Thoracic aorta (tissue), 2 donors: ENCODE data around the gene KIF26B. TPM values are rescaled to one million over a fixed set of nuclear protein-coding genes. Genes with fewer than 3 reads are reported as not detected.

ENCODE experiments used
- ATAC-seq: fragments of 150-250 bp; one replicate; pipeline ENCODE4 v1.8.0; 2017; ENCODE audit warnings: low read depth; ENCODE audit not compliant: insufficient number of reproducible peaks, low FRiP score
- DNase-seq: peaks from one replicate; pipeline ENCODE4 v3.0.0-alpha.2; 2020; ENCODE audit warnings: low spot score
- H3K27ac ChIP-seq, 2 donors: fragments of 200-600 bp; sonication (generic); 1 replicate in 1 of 2; 2 replicates in 1 of 2; pipeline ENCODE4 v1.5.1; 2016; ENCODE audit warnings: mild to moderate bottlenecking in 2 of 2, moderate library complexity in 2 of 2
- H3K27me3 ChIP-seq: fragments of 200-600 bp; sonication (generic); replicated peaks from 2 replicates; pipeline ENCODE4 v1.6.0; 2016; ENCODE audit warnings: mild to moderate bottlenecking; ENCODE audit not compliant: insufficient read depth
- H3K36me3 ChIP-seq: fragments of 200-600 bp; sonication (generic); one replicate; pipeline ENCODE4 v1.5.1; 2016
- H3K4me1 ChIP-seq, 2 donors: fragments of 200-600 bp; sonication (generic); 1 replicate in 1 of 2; 2 replicates in 1 of 2; pipeline versions ENCODE4 v1.5.1 to v1.6.0; 2016; ENCODE audit warnings: low read depth in 2 of 2, mild to moderate bottlenecking in 1 of 2; ENCODE audit not compliant: control insufficient read depth in 1 of 2
- H3K4me3 ChIP-seq: fragments of 200-600 bp; sonication (generic); 2 replicates; pipeline ENCODE4 v1.5.1; 2016; ENCODE audit warnings: mild to moderate bottlenecking
- H3K9me3 ChIP-seq: fragments of 200-600 bp; sonication (generic); 2 replicates; pipeline ENCODE4 v1.5.1; 2016
- CTCF ChIP-seq: fragments of 200-600 bp; sonication (generic); IDR thresholded peaks from one replicate; pipeline ENCODE4 v1.5.1; 2019; ENCODE audit warnings: antibody characterized with exemption
- total RNA-seq, 2 donors: library from RNA; depleted of rRNA; stranded (reverse); fragments of >200 nt; gene quantifications; one replicate each; pipeline versions ENCODE4 v1.1.0 to v1.2.3, GENCODE V29; 2016

Gene KIF26B
- total RNA-seq, 2 donors from 2014 or later: 0.14 to 0.41 TPM

- Histone ChIP-seq H3K4me1 (no peaks in the 10 kb centered on the region), H3K27ac (no peak overlapping the region), H3K4me3 (no peak overlapping the region), H3K9me3 (no peaks in the 10 kb centered on the region), H3K27me3 (no peaks in the 10 kb centered on the region), H3K36me3 (no peaks in the 10 kb centered on the region)
- no peak for ATAC-seq
- no peak for TF ChIP-seq CTCF
- DNase-seq: no peak
These were observed 293.7 kb downstream of the KIF26B start for GRCh38 chr1:245448531-245448930.

GRCh38 chr1:245448975-245449431 is 294.2 kb downstream of the KIF26B start:
- no peak for TF ChIP-seq CTCF
- Histone ChIP-seq H3K9me3 (no peaks in the 10 kb centered on the region), H3K4me1 (no peaks in the 10 kb centered on the region), H3K4me3 (no peak overlapping the region), H3K27me3 (no peaks in the 10 kb centered on the region), H3K36me3 (no peaks in the 10 kb centered on the region), H3K27ac (no peak overlapping the region)
- ATAC-seq (no peak), DNase-seq (no peak)

GRCh38 chr1:245453541-245453940 is 298.8 kb downstream of the KIF26B start:
- H3K4me3 ChIP-seq: no peak overlapping the region
- H3K27me3 ChIP-seq: no peaks in the 10 kb centered on the region
- H3K4me1 ChIP-seq: no peaks in the 10 kb centered on the region
- no peak for ATAC-seq
- no peak for TF ChIP-seq CTCF
- no peaks in the 10 kb centered on the region for H3K9me3 ChIP-seq
- H3K27ac ChIP-seq: no peak overlapping the region
- no peak for DNase-seq
- no peaks in the 10 kb centered on the region for H3K36me3 ChIP-seq

- ATAC-seq (no peak), DNase-seq (no peak)
- Histone ChIP-seq H3K27ac (no peak overlapping the region), H3K9me3 (no peaks in the 10 kb centered on the region), H3K4me1 (no peaks in the 10 kb centered on the region), H3K4me3 (no peak overlapping the region), H3K27me3 (no peaks in the 10 kb centered on the region), H3K36me3 (no peaks in the 10 kb centered on the region)
- no peak for TF ChIP-seq CTCF
These were observed 299.3 kb downstream of the KIF26B start for GRCh38 chr1:245454051-245454450.

- no peak for ATAC-seq
These were observed 302.8 kb downstream of the KIF26B start for GRCh38 chr1:245457562-245457961.

More at GRCh38 chr1:245457562-245457961, 302.8 kb downstream of the KIF26B start:
- no peaks in the 10 kb centered on the region for H3K27me3 ChIP-seq
- no peaks in the 10 kb centered on the region for H3K4me1 ChIP-seq
- no peak for TF ChIP-seq CTCF
- no peak overlapping the region for H3K27ac ChIP-seq
- H3K36me3 ChIP-seq: no peaks in the 10 kb centered on the region
- no peak overlapping the region for H3K4me3 ChIP-seq
- H3K9me3 ChIP-seq: no peaks in the 10 kb centered on the region
- no peak for DNase-seq
